Activated T-helper 2 cell treated with anti-CD3 and anti-CD28 coated beads, Interferon-gamma antibody, Interleukin-2, Interleukin-4, amounts not matched to agents 10 μg/mL and 5 μg/mL and 100 μg/mL, durations not matched to agents 14 hours and 24 hours and 36 hours (primary cell): ENCODE results near the gene TOP2B. TPM values are rescaled to one million over a fixed set of nuclear protein-coding genes. Genes with fewer than 3 reads are reported as not detected.

Source experiments
- DNase-seq: peaks from one replicate; pipeline ENCODE4 v3.0.0; 2021; ENCODE audit warnings: low spot score
- H3K27ac Mint-ChIP-seq: one replicate; pipeline ENCODE4 v1.8.0; 2021; ENCODE audit warnings: mixed read lengths
- H3K27me3 Mint-ChIP-seq: one replicate; pipeline ENCODE4 v1.8.0; 2021; ENCODE audit warnings: low read depth, mixed read lengths
- H3K36me3 Mint-ChIP-seq: one replicate; pipeline ENCODE4 v1.8.0; 2021; ENCODE audit warnings: low read depth, mixed read lengths
- H3K4me1 Mint-ChIP-seq: one replicate; pipeline ENCODE4 v1.8.0; 2021; ENCODE audit warnings: low read depth, mixed read lengths
- H3K4me3 Mint-ChIP-seq: one replicate; pipeline ENCODE4 v1.8.0; 2021; ENCODE audit warnings: low read depth, mild to moderate bottlenecking, moderate library complexity, mixed read lengths
- H3K9me3 Mint-ChIP-seq: one replicate; pipeline ENCODE4 v1.8.0; 2021; ENCODE audit warnings: mixed read lengths
- intact Hi-C: fragments of 100-400 bp; cut with micrococcal nuclease; formaldehyde crosslinking; loops from one replicate; pipeline ENCODE4 v1.15.1; 2023
- total RNA-seq: library from RNA; stranded (reverse); gene quantifications from 2 replicates; pipeline ENCODE4 v1.2.3, GENCODE V29; 2022

Gene TOP2B
- total RNA-seq, 1 donor from 2014 or later = 167 TPM

DNA sequence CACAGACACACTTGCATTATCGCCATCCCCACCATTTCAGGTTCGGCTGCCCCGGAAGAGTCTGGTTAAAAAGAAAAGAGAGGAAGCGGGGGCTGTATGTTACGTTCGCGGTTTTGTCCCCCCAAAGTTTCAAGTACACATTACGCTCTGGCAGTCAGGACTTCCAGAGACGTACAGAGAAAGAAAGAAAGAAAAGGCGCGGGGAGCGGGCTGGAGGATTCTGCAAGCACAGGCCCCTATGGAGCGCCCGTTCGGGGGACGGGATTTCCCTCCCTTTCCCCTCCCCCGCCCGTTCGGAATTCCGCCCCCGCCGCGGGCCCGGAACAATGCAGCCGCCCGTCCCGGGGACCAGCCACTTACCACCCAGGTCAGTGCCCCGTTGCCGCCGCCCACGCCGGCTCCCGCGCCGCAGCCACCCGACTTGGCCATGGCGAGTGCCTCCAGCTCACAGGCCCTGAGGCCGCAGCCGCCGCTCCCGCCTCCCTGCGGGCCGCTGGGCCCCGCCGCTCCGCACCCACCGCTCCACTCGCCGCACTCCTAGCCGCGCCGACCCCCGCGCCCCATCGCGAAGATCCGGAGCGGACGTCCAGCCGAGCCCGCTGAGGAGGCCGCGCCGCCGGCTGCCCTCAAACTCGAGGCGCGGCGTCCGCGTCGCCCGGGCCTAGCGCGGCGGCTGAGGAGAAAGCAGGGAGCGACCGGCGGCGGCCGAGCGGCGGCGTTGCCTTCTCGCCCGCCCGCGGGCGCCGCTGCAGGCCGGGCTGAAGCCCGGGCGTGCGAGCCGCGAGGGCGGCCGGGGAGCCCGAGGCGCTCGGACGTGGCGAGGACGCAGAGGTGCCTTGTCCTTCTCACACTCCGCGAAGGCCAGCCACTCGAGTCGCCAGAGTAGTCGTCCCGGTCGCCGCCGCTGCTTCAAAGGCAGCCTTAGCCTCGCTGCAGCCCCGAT, 567 bp downstream of the TOP2B start:
- Mint-ChIP-seq H3K4me3 (peak overlapping the region; percentile 97), H3K9me3 (no peaks in the 10 kb centered on the region), H3K27ac (peak overlapping the region; percentile 98), H3K4me1 (peaks cover 33% of the 10 kb centered on the region), H3K27me3 (no peaks in the 10 kb centered on the region), H3K36me3 (peaks cover 23% of the 10 kb centered on the region)
- DNase-seq = peak; percentile 45
- intact Hi-C loops = loop anchor here (2.0 to 5.0 kb wide), 4 partner anchors 15 to 1747 kb away; partner anchors contain the start of genes NKIRAS1 and RPL15

DNA sequence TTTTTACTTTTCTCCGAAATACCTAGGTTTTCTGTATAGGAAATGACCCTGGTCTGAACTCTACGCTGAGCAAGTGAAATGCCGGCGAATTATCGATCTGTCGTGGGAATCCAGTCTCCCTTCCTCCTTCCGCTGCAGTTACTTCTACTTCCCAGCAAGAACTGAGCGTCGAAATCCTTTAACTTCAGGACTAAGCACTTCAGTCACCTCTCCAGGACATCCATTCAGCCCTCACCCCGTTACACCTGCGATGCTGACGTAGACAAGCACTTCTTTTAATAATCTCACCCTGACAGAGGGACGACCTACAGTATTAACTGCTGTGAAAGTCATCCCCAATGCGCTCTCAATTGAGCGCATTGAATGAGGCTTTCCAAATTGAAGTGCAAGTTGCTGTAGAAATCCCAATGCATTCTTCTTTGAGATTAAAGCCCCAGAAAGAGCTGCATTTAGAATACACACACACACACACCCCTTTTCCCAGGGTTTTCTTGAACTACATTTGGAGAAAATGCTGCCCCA, 1.3 kb downstream of the TOP2B start:
- Mint-ChIP-seq H3K27ac (peak overlapping the region; percentile 90), H3K36me3 (peaks cover 26% of the 10 kb centered on the region), H3K9me3 (no peaks in the 10 kb centered on the region), H3K4me1 (peaks cover 36% of the 10 kb centered on the region), H3K4me3 (peak overlapping the region; percentile 97), H3K27me3 (no peaks in the 10 kb centered on the region)
- no peak for DNase-seq
- intact Hi-C loops = loop anchor here (2.0 to 5.0 kb wide), 3 partner anchors 15 to 194 kb away; no protein-coding TSS in a partner anchor

GRCh38 chr3:25662736-25663320, 1.9 kb downstream of the TOP2B start:
- H3K4me3 Mint-ChIP-seq = peak overlapping the region; percentile 97
- H3K9me3 Mint-ChIP-seq = no peaks in the 10 kb centered on the region
- DNase-seq = no peak
- intact Hi-C loops = loop anchor here (2.0 to 5.0 kb wide), 3 partner anchors 14 to 194 kb away; no protein-coding TSS in a partner anchor
- no peaks in the 10 kb centered on the region for H3K27me3 Mint-ChIP-seq
- H3K4me1 Mint-ChIP-seq = peaks cover 36% of the 10 kb centered on the region
- H3K27ac Mint-ChIP-seq = peak overlapping the region; percentile 90
- peaks cover 26% of the 10 kb centered on the region for H3K36me3 Mint-ChIP-seq

DNA sequence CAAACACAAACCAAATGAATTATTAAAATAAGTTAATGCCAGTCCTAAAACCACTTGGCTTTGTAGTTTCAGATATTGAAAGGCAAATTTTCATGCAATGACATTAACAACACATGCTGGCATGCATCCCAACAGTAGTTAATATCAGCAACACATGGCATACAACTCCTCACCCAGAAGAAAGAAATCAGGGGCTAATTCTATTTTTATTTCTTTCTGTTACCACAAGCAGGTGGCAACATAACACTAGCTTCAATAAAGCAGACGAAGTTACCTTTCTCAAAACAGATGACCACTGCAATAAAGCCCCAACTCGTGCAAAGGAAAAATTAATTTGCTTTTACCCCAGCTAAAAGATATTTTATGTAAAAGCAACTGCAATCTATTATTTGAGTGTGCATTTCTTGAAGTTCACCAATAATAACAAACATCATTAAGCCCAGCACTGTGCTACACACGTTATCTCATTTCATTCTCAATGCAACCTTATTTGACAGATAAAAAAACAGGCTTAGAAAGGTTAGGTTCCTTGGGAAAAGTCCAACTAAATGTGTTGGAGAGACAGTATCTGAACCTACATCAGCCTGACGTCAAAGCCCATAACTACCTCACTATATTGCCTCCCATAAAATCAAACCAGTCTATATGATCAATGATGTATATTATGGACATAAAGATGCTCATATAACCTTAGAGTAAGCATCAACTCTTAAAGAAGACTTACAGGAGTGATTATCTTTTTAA, 2.8 kb downstream of the TOP2B start:
- no peak for DNase-seq
- intact Hi-C loops = loop anchor here (2.0 to 5.0 kb wide), 3 partner anchors 13 to 195 kb away; no protein-coding TSS in a partner anchor
- Mint-ChIP-seq H3K27ac (no peak overlapping the region), H3K36me3 (peaks cover 30% of the 10 kb centered on the region), H3K9me3 (no peaks in the 10 kb centered on the region), H3K4me3 (peak overlapping the region; percentile 51), H3K4me1 (peaks cover 41% of the 10 kb centered on the region), H3K27me3 (no peaks in the 10 kb centered on the region)

- no peaks in the 10 kb centered on the region for H3K9me3 Mint-ChIP-seq
- no peak overlapping the region for H3K27ac Mint-ChIP-seq
- H3K4me3 Mint-ChIP-seq = no peak overlapping the region
- intact Hi-C loops = no loop called here
- H3K27me3 Mint-ChIP-seq = no peaks in the 10 kb centered on the region
- no peak for DNase-seq
- H3K36me3 Mint-ChIP-seq = peaks cover 39% of the 10 kb centered on the region
- peaks cover 42% of the 10 kb centered on the region for H3K4me1 Mint-ChIP-seq
Observed at GRCh38 chr3:25658836-25659235, 5.9 kb downstream of the TOP2B start.

DNA sequence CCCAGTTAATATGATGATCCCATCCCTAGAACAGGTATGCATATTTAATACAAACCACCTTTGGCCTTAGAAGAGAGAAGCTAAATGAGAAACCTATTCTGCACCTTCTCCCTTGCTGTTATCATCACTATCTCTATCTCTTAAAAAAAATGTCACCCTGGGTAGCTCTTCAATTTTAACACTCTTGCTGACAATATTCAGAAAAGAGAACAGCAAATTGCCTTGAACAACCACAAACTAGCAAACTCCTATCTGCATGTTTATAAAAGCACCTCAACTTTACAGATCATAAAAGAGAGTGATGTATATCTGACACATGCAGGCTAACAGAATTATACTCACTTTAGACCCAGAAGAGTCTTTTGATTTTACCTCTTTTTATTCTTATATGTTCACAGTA, 7.4 kb downstream of the TOP2B start:
- intact Hi-C loops = no loop called here
- no peak for DNase-seq
- no peak overlapping the region for H3K27ac Mint-ChIP-seq
- H3K4me3 Mint-ChIP-seq = no peak overlapping the region
- peaks cover 33% of the 10 kb centered on the region for H3K36me3 Mint-ChIP-seq
- H3K27me3 Mint-ChIP-seq = no peaks in the 10 kb centered on the region
- peaks cover 48% of the 10 kb centered on the region for H3K4me1 Mint-ChIP-seq
- no peaks in the 10 kb centered on the region for H3K9me3 Mint-ChIP-seq

DNA sequence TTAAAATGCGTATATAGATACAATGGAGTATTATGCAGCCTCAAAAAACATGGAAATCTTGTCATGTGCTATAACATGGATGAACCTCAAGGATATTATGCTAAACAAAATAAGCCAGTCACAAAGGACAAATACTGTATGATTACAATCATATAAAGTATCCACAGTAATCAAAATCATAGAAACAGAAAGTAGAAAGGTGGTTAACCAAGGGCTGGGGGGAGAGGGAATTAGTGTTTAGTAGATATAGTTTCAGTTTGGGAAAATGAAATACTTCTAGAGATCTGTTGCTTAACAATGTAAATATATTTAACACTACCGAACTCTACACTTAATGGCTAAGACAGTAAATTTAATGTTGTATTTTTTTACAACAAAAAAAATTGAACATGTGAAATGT, 9.0 kb downstream of the TOP2B start:
- H3K36me3 Mint-ChIP-seq = peaks cover 40% of the 10 kb centered on the region
- H3K4me3 Mint-ChIP-seq = no peak overlapping the region
- DNase-seq = no peak
- no peak overlapping the region for H3K27ac Mint-ChIP-seq
- peaks cover 6% of the 10 kb centered on the region for H3K9me3 Mint-ChIP-seq
- H3K27me3 Mint-ChIP-seq = no peaks in the 10 kb centered on the region
- intact Hi-C loops = no loop called here
- peaks cover 47% of the 10 kb centered on the region for H3K4me1 Mint-ChIP-seq

GRCh38 chr3:25654576-25654975, 10.1 kb downstream of the TOP2B start:
- no peak overlapping the region for H3K27ac Mint-ChIP-seq
- peaks cover 12% of the 10 kb centered on the region for H3K9me3 Mint-ChIP-seq
- no peaks in the 10 kb centered on the region for H3K27me3 Mint-ChIP-seq
- H3K4me1 Mint-ChIP-seq = peaks cover 47% of the 10 kb centered on the region
- intact Hi-C loops = no loop called here
- DNase-seq = no peak
- H3K4me3 Mint-ChIP-seq = no peak overlapping the region
- H3K36me3 Mint-ChIP-seq = peaks cover 46% of the 10 kb centered on the region

- no peak for DNase-seq
- peaks cover 22% of the 10 kb centered on the region for H3K9me3 Mint-ChIP-seq
- no peak overlapping the region for H3K4me3 Mint-ChIP-seq
- peaks cover 49% of the 10 kb centered on the region for H3K4me1 Mint-ChIP-seq
- peaks cover 52% of the 10 kb centered on the region for H3K36me3 Mint-ChIP-seq
- intact Hi-C loops = no loop called here
- no peaks in the 10 kb centered on the region for H3K27me3 Mint-ChIP-seq
- no peak overlapping the region for H3K27ac Mint-ChIP-seq
Observed at GRCh38 chr3:25653322-25653721, 11.4 kb downstream of the TOP2B start.

GRCh38 chr3:25652921-25653320, 11.8 kb downstream of the TOP2B start:
- H3K4me1 Mint-ChIP-seq = peaks cover 53% of the 10 kb centered on the region
- no peaks in the 10 kb centered on the region for H3K27me3 Mint-ChIP-seq
- H3K4me3 Mint-ChIP-seq = no peak overlapping the region
- peaks cover 56% of the 10 kb centered on the region for H3K36me3 Mint-ChIP-seq
- no peak for DNase-seq
- H3K9me3 Mint-ChIP-seq = peaks cover 25% of the 10 kb centered on the region
- intact Hi-C loops = no loop called here
- no peak overlapping the region for H3K27ac Mint-ChIP-seq

- no peak for DNase-seq
- peaks cover 53% of the 10 kb centered on the region for H3K36me3 Mint-ChIP-seq
- peaks cover 25% of the 10 kb centered on the region for H3K9me3 Mint-ChIP-seq
- no peak overlapping the region for H3K27ac Mint-ChIP-seq
- intact Hi-C loops = loop anchor here (1.0 to 5.0 kb wide), 5 partner anchors 14 to 1064 kb away; partner anchors contain the start of gene NGLY1
- H3K27me3 Mint-ChIP-seq = no peaks in the 10 kb centered on the region
- H3K4me3 Mint-ChIP-seq = no peak overlapping the region
- H3K4me1 Mint-ChIP-seq = peaks cover 38% of the 10 kb centered on the region
Observed at GRCh38 chr3:25648925-25649830, 15.5 kb downstream of the TOP2B start.
